Body of pancreas (tissue), 4 donors: ENCODE data around the gene IQCM.

Source experiments
- POLR2A ChIP-seq, 3 donors: fragments of 450-650 bp; IDR thresholded peaks; one replicate each; pipeline ENCODE4 v1.6.1; 2016; ENCODE audit warnings: antibody characterized with exemption in 3 of 3, mild to moderate bottlenecking in 2 of 3
- TF ChIP-seq, protein P1 (sequence below), 7 experiments: fragments of 450-650 bp in 4 of 7; fragments of 200-600 bp in 3 of 7; sonication (generic) in 3 of 7; IDR thresholded peaks; one replicate each; pipeline ENCODE4 v1.5.1; 2016 to 2019; ENCODE audit warnings: antibody characterized with exemption in 7 of 7

DNA sequence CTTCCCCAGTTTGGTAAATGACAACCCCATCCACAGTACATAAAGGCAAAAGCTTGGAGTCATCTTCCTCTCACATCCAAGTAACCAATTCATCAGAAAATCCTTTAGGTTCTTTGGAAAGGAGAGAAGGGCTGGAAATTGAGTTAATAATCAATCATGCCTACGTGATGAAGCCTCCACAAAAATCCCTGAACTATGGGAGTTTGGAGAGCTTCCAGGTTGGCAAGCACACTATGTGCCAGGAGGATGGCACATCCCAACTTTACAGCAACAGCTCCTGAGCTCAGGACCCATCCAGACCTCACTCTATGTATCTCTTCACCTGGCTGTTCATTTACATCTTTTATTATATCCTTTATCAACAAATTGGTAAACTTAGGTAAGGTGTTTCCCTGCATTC, 98.9 kb downstream of the IQCM start:
- TF ChIP-seq, protein P1, sequence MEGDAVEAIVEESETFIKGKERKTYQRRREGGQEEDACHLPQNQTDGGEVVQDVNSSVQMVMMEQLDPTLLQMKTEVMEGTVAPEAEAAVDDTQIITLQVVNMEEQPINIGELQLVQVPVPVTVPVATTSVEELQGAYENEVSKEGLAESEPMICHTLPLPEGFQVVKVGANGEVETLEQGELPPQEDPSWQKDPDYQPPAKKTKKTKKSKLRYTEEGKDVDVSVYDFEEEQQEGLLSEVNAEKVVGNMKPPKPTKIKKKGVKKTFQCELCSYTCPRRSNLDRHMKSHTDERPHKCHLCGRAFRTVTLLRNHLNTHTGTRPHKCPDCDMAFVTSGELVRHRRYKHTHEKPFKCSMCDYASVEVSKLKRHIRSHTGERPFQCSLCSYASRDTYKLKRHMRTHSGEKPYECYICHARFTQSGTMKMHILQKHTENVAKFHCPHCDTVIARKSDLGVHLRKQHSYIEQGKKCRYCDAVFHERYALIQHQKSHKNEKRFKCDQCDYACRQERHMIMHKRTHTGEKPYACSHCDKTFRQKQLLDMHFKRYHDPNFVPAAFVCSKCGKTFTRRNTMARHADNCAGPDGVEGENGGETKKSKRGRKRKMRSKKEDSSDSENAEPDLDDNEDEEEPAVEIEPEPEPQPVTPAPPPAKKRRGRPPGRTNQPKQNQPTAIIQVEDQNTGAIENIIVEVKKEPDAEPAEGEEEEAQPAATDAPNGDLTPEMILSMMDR (IDR thresholded peaks at IDR 0.05), result no peak
- no peak for TF ChIP-seq POLR2A (IDR thresholded peaks at IDR 0.05)
